Esophagus muscularis mucosa (tissue), 3 donors: ENCODE results near the gene IGF2R.
"Not testable (repeated sequence)": the region's sequence is repeated elsewhere in the genome, so short reads cannot be mapped to it uniquely, and the experiment has no call there.

Experiments used
- POLR2A ChIP-seq: fragments of 450-650 bp; IDR thresholded peaks from one replicate; pipeline ENCODE4 v1.6.1; 2017; ENCODE audit warnings: antibody characterized with exemption, moderate library complexity, mild to moderate bottlenecking, low read depth
- TF ChIP-seq, protein P1 (sequence below), 3 experiments: fragments of 200-600 bp in 2 of 3; fragments of 450-650 bp in 1 of 3; sonication (generic) in 2 of 3; IDR thresholded peaks; one replicate each; pipeline ENCODE4 v1.5.1; 2017 to 2019; ENCODE audit warnings: antibody characterized with exemption in 3 of 3, mild to moderate bottlenecking in 2 of 3, moderate library complexity in 1 of 3

DNA sequence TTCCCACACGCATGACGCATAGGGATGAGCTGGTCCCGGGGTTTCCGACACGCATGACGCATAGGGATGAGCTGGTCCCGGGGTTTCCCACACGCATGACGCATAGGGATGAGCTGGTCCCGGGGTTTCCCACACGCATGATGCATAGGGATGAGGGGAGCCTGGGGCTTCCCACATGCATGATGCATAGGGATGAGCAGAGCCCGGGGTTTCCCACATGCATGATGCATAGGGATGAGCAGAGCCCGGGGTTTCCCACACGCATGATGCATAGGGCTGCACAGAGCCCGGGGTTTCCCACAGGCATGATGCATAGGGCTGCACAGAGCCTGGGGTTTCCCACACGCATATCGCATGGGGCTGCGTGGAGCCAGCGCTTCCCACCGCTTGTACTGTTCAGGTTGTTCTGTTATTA lies 165.5 kb downstream of the IGF2R start:
- TF ChIP-seq POLR2A, result not testable (repeated sequence)
- TF ChIP-seq, protein P1, sequence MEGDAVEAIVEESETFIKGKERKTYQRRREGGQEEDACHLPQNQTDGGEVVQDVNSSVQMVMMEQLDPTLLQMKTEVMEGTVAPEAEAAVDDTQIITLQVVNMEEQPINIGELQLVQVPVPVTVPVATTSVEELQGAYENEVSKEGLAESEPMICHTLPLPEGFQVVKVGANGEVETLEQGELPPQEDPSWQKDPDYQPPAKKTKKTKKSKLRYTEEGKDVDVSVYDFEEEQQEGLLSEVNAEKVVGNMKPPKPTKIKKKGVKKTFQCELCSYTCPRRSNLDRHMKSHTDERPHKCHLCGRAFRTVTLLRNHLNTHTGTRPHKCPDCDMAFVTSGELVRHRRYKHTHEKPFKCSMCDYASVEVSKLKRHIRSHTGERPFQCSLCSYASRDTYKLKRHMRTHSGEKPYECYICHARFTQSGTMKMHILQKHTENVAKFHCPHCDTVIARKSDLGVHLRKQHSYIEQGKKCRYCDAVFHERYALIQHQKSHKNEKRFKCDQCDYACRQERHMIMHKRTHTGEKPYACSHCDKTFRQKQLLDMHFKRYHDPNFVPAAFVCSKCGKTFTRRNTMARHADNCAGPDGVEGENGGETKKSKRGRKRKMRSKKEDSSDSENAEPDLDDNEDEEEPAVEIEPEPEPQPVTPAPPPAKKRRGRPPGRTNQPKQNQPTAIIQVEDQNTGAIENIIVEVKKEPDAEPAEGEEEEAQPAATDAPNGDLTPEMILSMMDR (IDR thresholded peaks at IDR 0.05), result not testable (repeated sequence)
